Astrocyte of the hippocampus (primary cell): Measurements from ENCODE around the gene SAMMSON.
A peak's percentile ranks its signal among the peaks of the same experiment; 100 is the strongest.

Experiments used
- DNase-seq: peaks from one replicate; pipeline ENCODE4 v3.0.0; 2011; ENCODE audit warnings: low read depth, low spot score

SAMMSON gene

GRCh38 chr3:70090322-70090913 is 90.9 kb downstream of the SAMMSON start:
- DNase-seq = peak; percentile 38

DNA sequence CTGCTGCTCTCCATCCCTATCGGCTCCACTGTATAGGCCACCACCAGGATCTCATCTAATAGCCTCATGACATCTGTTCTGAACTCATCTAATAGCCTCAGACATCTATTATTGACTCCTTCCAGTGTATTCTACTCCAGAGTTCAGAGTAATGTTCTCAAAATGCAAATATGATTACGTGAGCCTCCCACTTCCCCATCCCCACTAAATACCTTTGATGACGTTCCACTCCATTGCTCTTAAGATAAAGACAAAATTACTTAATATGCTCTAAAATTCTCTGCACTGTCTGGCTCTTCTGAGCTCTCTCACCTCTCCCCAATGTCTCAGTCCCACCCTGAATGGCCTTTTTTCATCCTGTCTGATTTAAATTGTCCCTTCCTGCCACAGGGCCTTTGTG is 94.7 kb downstream of the SAMMSON start:
- DNase-seq = no peak

GRCh38 chr3:70095260-70095659 is 95.7 kb downstream of the SAMMSON start:
- DNase-seq = no peak

DNA sequence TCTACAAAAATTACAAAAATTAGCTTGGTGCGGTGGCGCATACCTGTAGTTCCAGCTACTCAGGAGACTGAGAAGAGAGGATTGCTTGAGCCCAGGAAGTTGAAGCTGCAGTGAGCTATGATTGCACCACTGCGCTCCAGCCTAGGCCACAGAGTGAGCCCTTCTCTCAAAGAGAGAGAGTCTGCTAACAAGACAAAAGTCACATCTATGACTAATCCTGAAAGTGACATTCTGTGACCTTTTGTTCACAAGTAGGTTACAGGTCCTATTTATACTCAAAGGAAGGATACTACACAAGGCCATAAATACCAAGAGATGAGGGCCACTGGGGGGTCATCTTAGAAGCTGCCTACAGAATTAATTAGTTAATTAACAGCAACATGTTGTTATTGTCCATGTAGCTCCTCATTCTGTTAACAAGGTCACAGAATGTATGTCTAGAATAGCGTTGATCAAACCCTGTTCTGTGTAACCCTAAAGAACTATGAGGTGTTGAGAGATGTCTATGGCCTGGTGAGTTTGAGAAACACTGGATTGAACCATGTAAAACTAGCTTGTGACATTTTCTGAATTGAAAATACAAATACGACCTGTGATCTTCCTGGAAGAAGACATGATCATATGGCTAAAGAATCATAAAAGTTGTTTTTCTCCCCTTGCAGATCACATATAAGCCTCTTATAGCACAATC is 97.0 kb downstream of the SAMMSON start:
- no peak for DNase-seq

DNA sequence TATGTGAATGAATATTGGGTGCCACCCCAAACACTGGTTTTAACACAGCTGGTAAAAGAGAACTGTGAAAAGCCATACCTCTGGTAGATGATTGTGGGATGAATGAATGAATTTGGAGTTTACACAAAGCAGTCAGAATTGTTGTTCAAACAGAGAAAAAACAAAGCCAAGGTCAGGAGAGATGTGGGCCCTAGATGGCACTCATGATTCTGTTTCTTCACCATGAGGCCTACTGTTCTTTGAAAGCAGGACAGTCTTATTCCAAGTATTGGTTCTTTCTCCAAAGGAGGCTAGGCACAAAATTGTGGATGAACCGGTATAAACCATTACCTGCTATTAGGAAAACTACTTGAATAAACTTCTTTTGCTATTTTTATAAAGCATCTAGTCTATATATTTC is 97.6 kb downstream of the SAMMSON start:
- no peak for DNase-seq

GRCh38 chr3:70108072-70108471 is 108.5 kb downstream of the SAMMSON start:
- DNase-seq = no peak

DNA sequence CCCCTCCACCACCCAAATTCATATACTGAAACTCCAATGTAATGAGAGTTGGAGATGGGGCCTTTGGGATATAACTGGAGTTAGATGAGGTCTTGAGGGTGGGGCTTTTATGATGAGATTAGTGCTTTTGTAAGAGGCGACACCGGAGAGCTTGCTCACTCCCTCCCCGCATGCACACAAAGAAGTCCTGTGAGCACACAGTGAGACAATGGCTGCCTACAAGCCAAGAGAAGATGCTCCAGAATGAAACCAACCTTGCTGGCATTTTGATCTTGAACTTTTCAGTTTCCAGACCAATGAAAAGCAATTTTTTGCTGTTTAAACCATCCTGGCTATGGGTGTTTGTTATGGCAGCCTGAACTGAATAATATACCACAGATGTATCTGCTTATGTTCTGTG is 109.0 kb downstream of the SAMMSON start:
- no peak for DNase-seq

DNA sequence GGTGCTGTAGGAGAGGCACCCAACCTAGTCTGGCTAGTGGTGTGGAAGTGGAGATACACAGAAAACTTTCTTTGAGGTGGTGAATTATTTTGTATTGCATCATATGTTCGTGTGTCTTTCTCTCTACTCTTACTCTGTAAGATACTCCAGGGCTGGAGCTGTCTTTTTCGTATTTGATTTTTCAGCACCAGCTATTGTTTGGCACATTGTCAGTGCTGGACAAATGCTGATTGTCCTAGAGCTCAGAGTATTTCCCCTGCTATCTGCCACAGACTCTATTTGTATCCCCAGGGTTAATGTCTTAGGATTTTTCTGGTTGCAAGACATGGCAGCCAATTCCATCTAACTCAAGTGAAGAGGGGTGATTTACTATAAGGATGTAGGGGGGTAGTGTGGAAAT is 110.5 kb downstream of the SAMMSON start:
- DNase-seq = no peak

GRCh38 chr3:70111411-70111810 is 111.9 kb downstream of the SAMMSON start:
- no peak for DNase-seq

GRCh38 chr3:70112751-70113150 is 113.2 kb downstream of the SAMMSON start:
- DNase-seq = no peak

- DNase-seq = no peak
Observed at GRCh38 chr3:70114431-70114830, 114.9 kb downstream of the SAMMSON start.

- DNase-seq = no peak
Observed at GRCh38 chr3:70119879-70120278, 120.3 kb downstream of the SAMMSON start.
